ENCODE data around the gene TESK2. TPM values are rescaled to one million over a fixed set of nuclear protein-coding genes. Genes with fewer than 3 reads are reported as not detected.
A peak's percentile ranks its signal among the peaks of the same experiment; 100 is the strongest.

Gene TESK2
- polyA plus RNA-seq, 3 donors: 3.9 to 13.1 (median 4.1) TPM

- Mint-ChIP-seq H3K27ac (no peak overlapping the region), H3K27me3 (ENCODE audit: low read depth in 3 of 3) (peaks cover 0 to 5% (median 5%) of the 10 kb centered on the region in 3 donors), H3K36me3 (no peaks in the 10 kb centered on the region), H3K4me3 (no peak overlapping the region), H3K9me3 (peaks cover 0 to 4% (median 2%) of the 10 kb centered on the region in 7 donors), H3K4me1 (peaks cover 10% of the 10 kb centered on the region)
- H3K4me1 ChIP-seq (ENCODE audit: control insufficient read depth in 1 of 2, insufficient read depth in 2 of 2, low read length in 2 of 2): peaks cover 15 to 18% of the 10 kb centered on the region in 2 donors
- H3K4me3 ChIP-seq (replicated peaks in 1 of 3; ENCODE audit: low read depth in 2 of 3, low read length in 3 of 3): no peak overlapping the region
- no peaks in the 10 kb centered on the region for H3K36me3 ChIP-seq (replicated peaks in 1 of 2; ENCODE audit: control insufficient read depth in 1 of 2, insufficient read depth in 2 of 2, low read length in 2 of 2)
- no peak for TF ChIP-seq CTCF (IDR thresholded peaks at IDR 0.05)
- no peaks in the 10 kb centered on the region for H4K20me1 ChIP-seq (ENCODE audit: insufficient read depth, low read length)
- H3K9me3 ChIP-seq (replicated peaks in 1 of 2; ENCODE audit: control insufficient read depth in 1 of 2, insufficient read depth in 1 of 2, low read length in 2 of 2): no peaks in the 10 kb centered on the region
- DNase-seq: no peak
- intact Hi-C loops (cut with micrococcal nuclease): loop anchor here in 1 of 2 donors (10.0 kb wide), 1 partner anchor 512 kb away; no protein-coding TSS in a partner anchor
- no peaks in the 10 kb centered on the region for H3K79me2 ChIP-seq (ENCODE audit: insufficient read depth, low read length)
- H3K9ac ChIP-seq (ENCODE audit: insufficient read depth, low read length, poor library complexity, severe bottlenecking): no peak overlapping the region
- no peak overlapping the region for H3K27ac ChIP-seq (ENCODE audit: low read depth in 1 of 2, low read length in 2 of 2)
- H2AFZ ChIP-seq (ENCODE audit: insufficient read depth, low read depth, low read length, poor library complexity, severe bottlenecking): peak overlapping the region; percentile 3
- H3K27me3 ChIP-seq (ENCODE audit: control insufficient read depth in 2 of 2, insufficient read depth in 2 of 2, low read length in 2 of 2): no peaks in the 10 kb centered on the region
- no CpG with 5 or more reads among the region's 8 CpGs for WGBS (ENCODE audit: insufficient coverage)
- no peak overlapping the region for H3K4me2 ChIP-seq (replicated peaks; ENCODE audit: extremely low read depth, low read length, poor library complexity, severe bottlenecking)
These were observed 184.6 kb downstream of the TESK2 start for GRCh38 chr1:45306319-45306718.

GRCh38 chr1:45305231-45305630 lies 185.7 kb downstream of the TESK2 start:
- Histone ChIP-seq H3K79me2 (ENCODE audit: insufficient read depth, low read length) (no peaks in the 10 kb centered on the region), H4K20me1 (ENCODE audit: insufficient read depth, low read length) (no peaks in the 10 kb centered on the region), H3K9me3 (replicated peaks in 1 of 2; ENCODE audit: control insufficient read depth in 1 of 2, insufficient read depth in 1 of 2, low read length in 2 of 2) (no peaks in the 10 kb centered on the region), H3K36me3 (replicated peaks in 1 of 2; ENCODE audit: control insufficient read depth in 1 of 2, insufficient read depth in 2 of 2, low read length in 2 of 2) (no peaks in the 10 kb centered on the region), H3K4me1 (ENCODE audit: control insufficient read depth in 1 of 2, insufficient read depth in 2 of 2, low read length in 2 of 2) (peaks cover 15 to 18% of the 10 kb centered on the region in 2 donors), H2AFZ (ENCODE audit: insufficient read depth, low read depth, low read length, poor library complexity, severe bottlenecking) (peak overlapping the region; percentile 89), H3K4me3 (replicated peaks in 1 of 3; ENCODE audit: low read depth in 2 of 3, low read length in 3 of 3) (no peak overlapping the region), H3K27me3 (ENCODE audit: control insufficient read depth in 2 of 2, insufficient read depth in 2 of 2, low read length in 2 of 2) (no peaks in the 10 kb centered on the region), H3K9ac (ENCODE audit: insufficient read depth, low read length, poor library complexity, severe bottlenecking) (no peak overlapping the region), H3K27ac (ENCODE audit: low read depth in 1 of 2, low read length in 2 of 2) (no peak overlapping the region), H3K4me2 (replicated peaks; ENCODE audit: extremely low read depth, low read length, poor library complexity, severe bottlenecking) (no peak overlapping the region)
- Mint-ChIP-seq H3K36me3 (no peaks in the 10 kb centered on the region), H3K4me1 (peaks cover 10% of the 10 kb centered on the region), H3K4me3 (peak overlapping the region in 1 of 2 donors; percentile 38), H3K9me3 (peaks cover 0 to 2% (median 0%) of the 10 kb centered on the region in 7 donors), H3K27me3 (ENCODE audit: low read depth in 3 of 3) (peaks cover 0 to 5% (median 5%) of the 10 kb centered on the region in 3 donors), H3K27ac (peak overlapping the region in 1 of 7 donors; percentile 98)
- intact Hi-C loops (cut with micrococcal nuclease): loop anchor here (2.0 to 10.0 kb wide), 3 partner anchors 186 to 510 kb away; partner anchors contain the start of genes TESK2 (in 1 of the 2) and UROD (in 1 of the 2)
- DNase-seq: no peak
- TF ChIP-seq CTCF (IDR thresholded peaks at IDR 0.05): no peak
- WGBS (ENCODE audit: insufficient coverage): 97% methylated on average over 10 of the region's 10 CpGs

Measured in CD14-positive monocyte (primary cell).